IPS-15b (cell line): ENCODE data around the gene STC2.
A peak's percentile ranks its signal among the peaks of the same experiment; 100 is the strongest.

ENCODE experiments used
- H3K27me3 ChIP-seq: one replicate; pipeline ENCODE4 v1.6.1; 2013; ENCODE audit warnings: low read length; ENCODE audit not compliant: control insufficient read depth, insufficient read depth
- H3K36me3 ChIP-seq: one replicate; pipeline ENCODE4 v1.6.1; 2013; ENCODE audit warnings: low read length; ENCODE audit not compliant: control insufficient read depth, insufficient read depth
- H3K4me1 ChIP-seq: one replicate; pipeline ENCODE4 v1.6.1; 2013; ENCODE audit warnings: mild to moderate bottlenecking, low read length; ENCODE audit not compliant: control insufficient read depth, insufficient read depth
- H3K4me3 ChIP-seq: one replicate; pipeline ENCODE4 v1.5.1; 2013; ENCODE audit warnings: low read depth, low read length
- H3K9ac ChIP-seq: one replicate; pipeline ENCODE4 v1.6.1; 2013; ENCODE audit warnings: low read depth, mild to moderate bottlenecking, low read length
- H3K9me3 ChIP-seq: one replicate; pipeline ENCODE4 v1.6.1; 2013; ENCODE audit warnings: mild to moderate bottlenecking, low read length; ENCODE audit not compliant: control insufficient read depth, insufficient read depth

STC2 gene

GRCh38 chr5:173308226-173308625 is 20.0 kb downstream of the STC2 start:
- peaks cover 6% of the 10 kb centered on the region for H3K27me3 ChIP-seq
- no peaks in the 10 kb centered on the region for H3K9me3 ChIP-seq
- no peaks in the 10 kb centered on the region for H3K36me3 ChIP-seq
- H3K4me3 ChIP-seq = no peak overlapping the region
- peaks cover 12% of the 10 kb centered on the region for H3K4me1 ChIP-seq
- no peak overlapping the region for H3K9ac ChIP-seq

DNA sequence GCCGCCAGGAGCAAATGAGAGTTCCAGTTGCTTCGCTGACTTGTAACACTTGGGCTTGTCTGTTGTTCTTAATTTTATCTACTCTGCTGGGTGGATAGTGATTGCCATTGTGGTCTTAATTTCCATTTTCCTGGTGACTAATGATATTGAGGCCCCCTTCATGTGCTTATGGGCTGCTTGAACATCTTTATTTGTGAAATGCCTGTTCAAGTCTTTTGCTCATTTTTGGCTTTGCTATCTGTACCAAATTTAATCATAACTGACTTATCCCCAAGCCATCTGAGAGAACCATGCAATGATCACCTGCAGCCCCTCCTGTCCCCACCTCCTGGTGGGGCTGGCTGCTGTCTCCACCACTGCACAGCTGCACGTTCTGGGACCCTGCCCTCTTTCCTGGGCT is 20.5 kb downstream of the STC2 start:
- Histone ChIP-seq H3K27me3 (peaks cover 6% of the 10 kb centered on the region), H3K9me3 (no peaks in the 10 kb centered on the region), H3K4me1 (peaks cover 16% of the 10 kb centered on the region), H3K4me3 (no peak overlapping the region), H3K9ac (no peak overlapping the region), H3K36me3 (no peaks in the 10 kb centered on the region)

- Histone ChIP-seq H3K27me3 (peaks cover 6% of the 10 kb centered on the region), H3K36me3 (no peaks in the 10 kb centered on the region), H3K9ac (no peak overlapping the region), H3K4me1 (peaks cover 23% of the 10 kb centered on the region), H3K4me3 (no peak overlapping the region), H3K9me3 (no peaks in the 10 kb centered on the region)
Measured at GRCh38 chr5:173306695-173307094, 21.5 kb downstream of the STC2 start.

DNA sequence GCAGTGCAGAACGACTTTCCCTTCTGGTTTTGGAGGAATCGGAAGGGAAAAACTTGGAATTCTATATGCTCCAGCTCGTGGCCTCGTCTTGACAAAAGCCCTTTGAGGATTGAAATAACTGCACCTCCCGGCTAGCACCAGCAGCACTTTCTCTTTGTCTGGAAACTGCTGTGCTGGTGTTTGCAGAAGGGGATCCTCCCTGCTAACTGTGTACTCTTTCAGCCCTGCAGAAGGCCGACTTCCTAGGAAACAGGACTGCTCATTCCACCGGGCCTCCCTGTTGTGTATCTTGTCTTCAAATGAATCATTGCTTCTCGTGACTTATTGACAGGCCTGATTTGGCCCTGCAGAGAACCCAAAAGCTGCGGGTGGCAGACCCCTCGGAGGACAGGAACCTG is 23.6 kb downstream of the STC2 start:
- Histone ChIP-seq H3K27me3 (peaks cover 3% of the 10 kb centered on the region), H3K9ac (no peak overlapping the region), H3K36me3 (no peaks in the 10 kb centered on the region), H3K4me1 (peaks cover 27% of the 10 kb centered on the region), H3K9me3 (no peaks in the 10 kb centered on the region), H3K4me3 (peak overlapping the region; percentile 10)

DNA sequence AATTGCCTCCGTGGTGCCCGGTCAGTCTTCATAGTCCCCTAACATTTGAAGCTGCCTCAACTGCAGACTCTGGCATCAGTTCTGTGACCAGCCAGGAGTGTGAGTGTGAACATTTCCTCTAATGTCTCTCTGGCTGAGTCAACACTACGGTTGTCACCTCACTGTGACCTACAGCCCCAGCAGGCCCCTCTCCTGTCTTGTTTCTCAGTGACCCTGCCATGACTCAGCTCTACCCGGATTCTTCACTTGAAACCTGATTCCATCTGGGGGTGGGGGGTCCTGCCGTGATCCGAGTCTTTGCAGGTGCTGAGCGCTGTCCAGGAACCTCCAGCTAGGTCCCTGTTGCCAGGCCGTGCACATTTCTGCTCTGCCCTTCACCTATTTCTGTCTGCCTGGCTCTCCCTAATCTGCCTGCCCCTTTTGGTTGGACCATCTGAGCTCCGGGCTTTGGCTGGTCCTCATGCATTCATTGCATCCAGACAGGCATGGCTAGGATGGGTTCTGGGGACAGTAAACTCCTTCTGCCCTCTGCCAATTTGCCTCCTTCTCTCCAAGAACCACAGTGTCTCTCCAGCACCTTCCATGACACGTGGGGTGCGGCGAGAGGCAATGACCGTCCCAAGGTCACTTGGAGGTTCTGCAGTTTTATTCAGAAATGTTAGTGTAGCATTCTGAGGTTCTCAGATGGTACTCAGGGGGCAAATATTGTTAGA is 24.2 kb downstream of the STC2 start:
- Histone ChIP-seq H3K9me3 (no peaks in the 10 kb centered on the region), H3K9ac (no peak overlapping the region), H3K27me3 (peaks cover 3% of the 10 kb centered on the region), H3K36me3 (no peaks in the 10 kb centered on the region), H3K4me3 (peak overlapping the region; percentile 10), H3K4me1 (peaks cover 27% of the 10 kb centered on the region)

GRCh38 chr5:173302546-173303155 is 25.6 kb downstream of the STC2 start:
- Histone ChIP-seq H3K4me1 (peaks cover 29% of the 10 kb centered on the region), H3K9me3 (no peaks in the 10 kb centered on the region), H3K36me3 (no peaks in the 10 kb centered on the region), H3K4me3 (no peak overlapping the region), H3K9ac (no peak overlapping the region), H3K27me3 (peaks cover 3% of the 10 kb centered on the region)

GRCh38 chr5:173301695-173302545 is 26.3 kb downstream of the STC2 start:
- H3K4me1 ChIP-seq = peaks cover 29% of the 10 kb centered on the region
- H3K36me3 ChIP-seq = no peaks in the 10 kb centered on the region
- no peak overlapping the region for H3K4me3 ChIP-seq
- peaks cover 3% of the 10 kb centered on the region for H3K27me3 ChIP-seq
- H3K9ac ChIP-seq = no peak overlapping the region
- H3K9me3 ChIP-seq = no peaks in the 10 kb centered on the region

DNA sequence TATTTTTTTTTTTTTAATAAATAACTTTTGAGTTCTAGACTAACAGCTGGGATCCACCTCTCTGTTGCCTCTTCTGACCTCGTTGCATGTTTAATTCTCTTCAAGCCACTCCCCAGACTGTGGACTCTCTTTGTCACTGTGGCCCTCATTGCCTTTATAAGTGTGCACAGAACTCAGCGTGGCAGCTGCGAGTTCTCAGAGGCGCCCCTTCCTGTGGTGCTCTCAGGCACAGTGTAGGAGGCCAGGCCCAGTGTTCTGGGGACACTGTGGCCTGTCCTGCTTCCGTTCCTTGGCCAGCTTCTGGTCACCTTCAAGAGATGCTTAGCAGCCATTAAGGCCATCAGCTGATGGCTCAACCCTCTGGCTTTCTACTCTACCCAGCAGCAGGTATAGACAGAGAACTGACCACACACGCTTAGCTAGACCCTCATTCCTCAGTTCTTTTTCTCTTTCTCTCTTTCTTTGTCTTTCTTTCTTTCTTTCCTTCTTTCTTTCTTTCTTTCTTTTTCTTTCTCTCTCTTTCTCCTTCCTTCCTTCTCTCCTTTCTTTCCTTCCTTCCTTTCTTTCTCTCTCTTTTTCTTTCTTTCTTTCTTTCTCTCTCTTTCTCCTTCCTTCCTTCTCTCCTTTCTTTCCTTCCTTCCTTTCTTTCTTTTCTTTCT is 27.7 kb downstream of the STC2 start:
- Histone ChIP-seq H3K27me3 (peaks cover 8% of the 10 kb centered on the region), H3K4me3 (no peak overlapping the region), H3K36me3 (no peaks in the 10 kb centered on the region), H3K4me1 (peaks cover 29% of the 10 kb centered on the region), H3K9ac (no peak overlapping the region), H3K9me3 (no peaks in the 10 kb centered on the region)

GRCh38 chr5:173299820-173300219 is 28.4 kb downstream of the STC2 start:
- H3K36me3 ChIP-seq = no peaks in the 10 kb centered on the region
- H3K9me3 ChIP-seq = no peaks in the 10 kb centered on the region
- peaks cover 26% of the 10 kb centered on the region for H3K4me1 ChIP-seq
- H3K4me3 ChIP-seq = no peak overlapping the region
- peaks cover 12% of the 10 kb centered on the region for H3K27me3 ChIP-seq
- H3K9ac ChIP-seq = no peak overlapping the region

- Histone ChIP-seq H3K9me3 (no peaks in the 10 kb centered on the region), H3K4me1 (peaks cover 26% of the 10 kb centered on the region), H3K4me3 (no peak overlapping the region), H3K27me3 (peaks cover 15% of the 10 kb centered on the region), H3K9ac (no peak overlapping the region), H3K36me3 (no peaks in the 10 kb centered on the region)
Measured at GRCh38 chr5:173298213-173298926, 29.8 kb downstream of the STC2 start.

DNA sequence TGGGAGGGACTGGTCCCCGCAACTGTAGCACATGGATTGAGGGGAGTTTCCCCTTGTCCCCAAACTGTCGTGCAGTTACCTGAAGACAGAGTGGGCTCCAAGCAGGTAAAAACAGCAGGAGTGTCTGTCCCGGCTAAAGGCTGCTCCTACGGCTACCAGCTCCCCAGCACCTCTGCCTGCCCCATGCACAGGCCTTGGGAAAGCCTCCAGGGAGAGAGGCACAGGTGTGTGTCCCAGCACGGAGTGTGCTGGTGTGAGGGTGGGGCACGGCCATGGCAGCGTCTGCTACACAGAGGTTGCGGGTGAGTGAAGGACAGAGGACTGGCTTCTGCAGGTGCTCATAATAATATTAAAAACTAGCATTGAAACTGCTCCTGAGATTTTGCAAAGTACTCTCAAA is 30.4 kb downstream of the STC2 start:
- Histone ChIP-seq H3K9ac (no peak overlapping the region), H3K36me3 (no peaks in the 10 kb centered on the region), H3K4me3 (no peak overlapping the region), H3K9me3 (no peaks in the 10 kb centered on the region), H3K27me3 (peaks cover 18% of the 10 kb centered on the region), H3K4me1 (peaks cover 27% of the 10 kb centered on the region)
